NB4 (cell line): Measurements from ENCODE around the gene USP7.

ENCODE experiments used
- CTCF ChIP-seq: IDR thresholded peaks from one replicate; pipeline ENCODE4 v1.5.1; 2012; ENCODE audit warnings: low read depth, low read length
- MAX ChIP-seq: IDR thresholded peaks from 2 replicates; pipeline ENCODE4 v1.6.1; 2011; ENCODE audit warnings: low read depth, low read length
- POLR2A ChIP-seq: IDR thresholded peaks from 2 replicates; pipeline ENCODE4 v1.6.1; 2011; ENCODE audit warnings: mild to moderate bottlenecking; ENCODE audit not compliant: insufficient read length; ENCODE audit errors: extremely low read depth

DNA sequence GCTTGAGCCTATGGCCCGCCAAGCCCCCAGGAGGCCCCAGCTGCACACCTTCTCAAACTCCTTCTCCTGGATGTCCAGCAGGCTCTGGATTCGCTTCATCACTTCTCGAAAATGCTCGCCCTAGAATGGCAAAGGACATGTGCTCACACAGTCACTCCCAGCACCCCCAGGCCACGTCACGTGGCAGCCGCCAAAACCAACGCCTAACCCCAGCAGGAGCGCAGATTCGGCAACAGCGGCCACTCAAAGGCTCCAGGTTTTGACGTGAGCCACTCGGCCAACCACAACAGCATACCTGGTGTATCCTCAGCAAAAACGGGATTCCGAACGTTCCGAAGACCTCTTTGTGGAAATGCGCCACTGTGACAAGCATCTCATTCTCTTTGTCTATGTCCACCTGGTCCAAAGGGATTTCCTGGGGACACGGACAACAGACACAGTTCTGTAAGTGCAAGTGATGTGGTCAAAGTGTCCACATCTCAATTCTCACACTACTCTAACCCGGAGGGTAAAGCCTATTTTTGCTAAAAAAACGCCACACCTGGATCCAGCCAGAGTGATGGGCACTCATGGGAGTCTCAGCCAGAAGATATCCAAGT, 68.9 kb downstream of the USP7 start:
- TF ChIP-seq CTCF = no peak
- no peak for TF ChIP-seq MAX
- TF ChIP-seq POLR2A = no peak
